Ammon's horn (tissue), 1 donor: ENCODE data around the gene MYO3B.
"Not testable (repeated sequence)": the region's sequence is repeated elsewhere in the genome, so short reads cannot be mapped to it uniquely, and the experiment has no call there.

Source experiments
- DNase-seq: peaks from one replicate; pipeline ENCODE4 v3.0.0-alpha.2; 2016; ENCODE audit warnings: low spot score

The MYO3B gene

GRCh38 chr2:170639635-170640034 is 461.7 kb downstream of the MYO3B start:
- no peak for DNase-seq

GRCh38 chr2:170641961-170642360 is 464.0 kb downstream of the MYO3B start:
- DNase-seq: no peak

- DNase-seq: no peak
Observed at GRCh38 chr2:170643346-170643745, 465.4 kb downstream of the MYO3B start.

GRCh38 chr2:170647741-170648436 is 469.9 kb downstream of the MYO3B start:
- DNase-seq: no peak

- DNase-seq: no peak
Observed at GRCh38 chr2:170651624-170652325, 473.8 kb downstream of the MYO3B start.

- DNase-seq: no peak
Observed at GRCh38 chr2:170652637-170653417, 474.9 kb downstream of the MYO3B start.

GRCh38 chr2:170656669-170657068 is 478.7 kb downstream of the MYO3B start:
- DNase-seq: no peak

- DNase-seq: no peak
Observed at GRCh38 chr2:170660409-170660808, 482.5 kb downstream of the MYO3B start.

- no peak for DNase-seq
Observed at GRCh38 chr2:170665743-170666142, 487.8 kb downstream of the MYO3B start.

GRCh38 chr2:170669909-170670308 is 492.0 kb downstream of the MYO3B start:
- DNase-seq: no peak

- no peak for DNase-seq
Observed at GRCh38 chr2:170670651-170671050, 492.7 kb downstream of the MYO3B start.

GRCh38 chr2:170671079-170671478 is 493.1 kb downstream of the MYO3B start:
- DNase-seq: no peak

GRCh38 chr2:170674282-170674681 is 496.3 kb downstream of the MYO3B start:
- not testable (repeated sequence) for DNase-seq

- no peak for DNase-seq
Observed at GRCh38 chr2:170675701-170676100, 497.8 kb downstream of the MYO3B start.

- DNase-seq: no peak
Observed at GRCh38 chr2:170679607-170680079, 501.7 kb downstream of the MYO3B start.

- DNase-seq: no peak
Observed at GRCh38 chr2:170680172-170680941, 502.4 kb downstream of the MYO3B start.

GRCh38 chr2:170681311-170681710 is 503.4 kb downstream of the MYO3B start:
- no peak for DNase-seq

- DNase-seq: no peak
Observed at GRCh38 chr2:170685591-170685990, 507.6 kb downstream of the MYO3B start.

GRCh38 chr2:170689481-170689880 is 511.5 kb downstream of the MYO3B start:
- no peak for DNase-seq

GRCh38 chr2:170690640-170691039 is 512.7 kb downstream of the MYO3B start:
- DNase-seq: no peak

- DNase-seq: no peak
Observed at GRCh38 chr2:170694316-170694715, 516.4 kb downstream of the MYO3B start.
